8988T (cell line): ENCODE measurements around the gene ACOX3.
"Not testable (repeated sequence)": the region's sequence is repeated elsewhere in the genome, so short reads cannot be mapped to it uniquely, and the experiment has no call there.

Source experiments
- DNase-seq: peaks from one replicate; pipeline ENCODE4 v3.0.0; 2011

ACOX3 gene

DNA sequence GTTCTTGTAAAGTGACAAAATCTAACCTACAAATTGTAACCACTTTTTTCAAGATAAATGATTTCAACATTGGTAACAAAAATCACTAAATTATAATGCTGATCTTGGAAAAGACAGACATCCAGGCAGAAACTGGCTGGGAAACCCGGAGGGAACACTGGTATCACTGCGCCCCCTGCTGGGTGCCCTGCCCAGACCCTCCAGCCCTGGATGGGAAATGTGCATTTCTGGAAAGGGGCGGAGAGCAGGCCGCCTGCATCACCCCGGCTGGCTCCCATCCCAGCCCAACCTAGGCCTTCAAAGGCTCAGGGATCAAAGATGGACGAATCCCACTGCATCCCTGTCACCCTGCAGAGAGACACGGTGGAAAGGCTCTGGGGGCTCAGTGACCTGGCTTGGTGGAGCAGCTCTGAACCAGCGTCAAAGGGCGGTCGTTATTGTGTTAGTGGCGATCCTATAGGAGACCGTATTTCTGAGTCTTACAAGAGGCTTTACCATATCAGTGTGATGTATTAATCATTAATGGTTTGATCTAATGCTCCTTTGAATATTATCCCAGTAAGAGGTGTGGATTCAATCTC lies 37.3 kb downstream of the ACOX3 start:
- peak; percentile 92 for DNase-seq

DNA sequence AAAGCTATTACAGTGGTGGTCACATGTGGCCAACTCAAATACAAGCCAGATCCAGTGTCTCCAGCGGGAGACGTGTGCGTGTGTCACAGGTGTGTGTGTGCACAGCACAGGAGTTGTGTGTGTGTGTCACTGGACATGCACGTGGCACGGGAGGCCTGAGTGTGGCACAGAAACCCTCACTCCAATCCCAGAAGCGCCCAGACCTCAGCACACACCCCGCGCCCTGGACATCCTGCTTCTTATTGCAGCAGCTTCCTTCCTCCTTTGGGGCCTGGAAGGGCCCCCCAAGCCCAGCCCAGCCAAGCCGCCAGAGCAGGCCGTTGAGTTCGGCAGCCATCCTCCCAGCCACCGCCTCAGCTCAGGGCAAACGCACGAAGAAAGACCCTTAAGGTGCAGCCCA lies 37.9 kb downstream of the ACOX3 start:
- no peak for DNase-seq

DNA sequence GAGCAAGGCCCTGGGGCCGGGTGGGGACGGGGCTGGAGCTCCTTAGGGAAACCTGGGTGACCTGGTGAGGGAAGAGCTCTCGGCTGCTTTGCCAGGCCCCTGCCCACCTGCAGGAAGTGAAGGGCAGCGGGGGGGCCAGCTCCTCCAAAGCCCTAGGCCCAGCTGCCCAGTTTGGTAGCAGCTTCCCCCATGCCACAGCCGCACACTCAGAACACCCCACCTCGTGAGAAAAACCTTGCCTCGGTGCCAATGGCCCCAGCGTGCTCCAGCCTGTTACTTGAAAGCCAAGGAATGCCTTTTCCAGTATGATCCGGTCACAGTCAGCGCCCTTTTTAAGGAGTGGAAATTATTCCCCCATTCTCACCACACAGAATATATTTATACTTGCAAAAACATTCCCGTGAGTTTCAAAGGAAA lies 38.3 kb downstream of the ACOX3 start:
- DNase-seq = no peak

DNA sequence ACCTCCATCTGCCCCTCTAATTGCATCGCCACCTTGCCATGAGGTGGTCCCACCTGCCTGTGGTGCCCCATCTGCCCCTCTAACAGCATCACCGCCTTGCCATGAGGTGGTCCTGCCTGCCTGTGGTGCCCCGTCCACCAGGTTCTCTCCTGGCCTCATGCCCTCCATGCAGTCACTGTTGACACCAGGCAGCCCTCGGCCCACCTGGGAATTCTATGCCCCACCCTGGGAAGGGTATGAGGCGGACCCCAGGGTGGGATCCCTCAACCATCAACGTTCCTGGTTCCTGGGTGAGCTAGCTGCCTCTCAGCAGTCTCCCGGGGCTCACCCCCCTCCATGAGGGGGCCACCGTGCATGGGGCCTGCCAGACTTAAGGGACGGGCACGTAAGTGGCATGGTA lies 38.9 kb downstream of the ACOX3 start:
- no peak for DNase-seq

DNA sequence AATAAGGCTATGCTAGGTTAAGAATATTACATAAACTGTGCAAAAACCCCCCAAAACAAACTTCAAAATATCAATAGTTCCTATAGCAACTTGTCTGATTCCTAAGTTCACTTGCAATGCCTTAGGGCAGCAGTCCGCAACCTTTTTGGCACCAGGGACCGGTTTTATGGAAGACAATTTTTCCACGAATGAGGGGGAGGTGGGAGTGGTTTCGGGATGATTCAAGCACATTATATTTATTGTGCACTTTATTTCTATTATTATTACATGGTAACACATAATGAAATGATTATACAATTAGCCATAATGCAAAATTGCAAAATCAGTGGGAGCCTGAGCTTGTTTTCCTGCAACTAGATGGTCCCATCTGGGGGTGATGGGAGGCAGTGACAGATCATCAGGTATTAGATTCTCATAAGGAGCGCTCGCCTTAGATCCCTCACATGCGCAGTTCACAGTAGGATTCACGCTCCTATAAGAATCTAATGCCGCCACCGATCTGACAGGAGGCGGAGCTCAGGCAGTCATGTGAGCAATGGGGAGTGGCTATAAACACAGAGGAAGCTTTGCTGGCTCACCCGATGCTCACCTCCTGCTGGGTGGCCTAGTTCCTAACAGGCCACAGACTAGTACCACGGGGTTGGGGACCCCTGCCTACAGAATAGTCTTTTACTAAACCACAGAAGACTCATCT lies 39.7 kb downstream of the ACOX3 start:
- no peak for DNase-seq

DNA sequence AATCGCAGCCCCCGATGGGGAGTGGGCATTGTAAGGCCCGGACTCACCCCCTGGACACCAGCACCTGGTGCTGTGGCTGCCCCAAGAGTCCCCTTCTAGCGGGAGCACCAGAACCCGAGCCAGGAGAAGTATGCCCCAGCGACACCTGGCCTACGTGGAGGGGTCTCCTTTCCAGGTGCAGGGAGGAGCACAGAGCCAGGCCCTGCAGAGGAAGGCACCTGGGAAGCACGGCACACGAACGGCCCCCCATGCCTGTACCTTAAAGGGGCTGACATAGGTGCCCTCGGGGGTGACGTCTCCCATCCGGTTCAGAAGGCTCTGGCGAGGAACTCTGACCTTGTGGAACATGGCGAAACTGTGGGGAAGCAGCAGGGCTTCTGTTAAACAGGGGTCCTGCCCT lies 41.2 kb downstream of the ACOX3 start:
- no peak for DNase-seq

DNA sequence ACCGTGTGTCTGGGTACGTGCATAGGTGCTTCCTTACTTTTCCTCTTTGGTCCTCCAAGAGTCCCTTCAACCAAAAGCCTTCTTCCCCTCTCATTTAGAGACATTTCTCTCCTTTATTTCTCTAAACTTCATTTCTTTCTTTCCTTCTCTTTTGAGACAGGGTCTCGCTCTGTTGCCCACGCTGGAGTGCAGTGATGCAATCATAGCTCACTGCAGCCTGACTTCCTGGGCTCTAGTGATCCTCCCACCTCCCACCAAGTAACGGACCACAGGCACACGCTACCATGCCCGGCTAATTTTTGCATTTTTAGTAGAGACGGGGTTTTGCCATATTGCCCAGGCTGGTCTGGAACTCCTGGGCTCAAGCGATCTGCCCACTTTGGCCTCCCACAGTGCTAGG lies 42.2 kb downstream of the ACOX3 start:
- DNase-seq = no peak

DNA sequence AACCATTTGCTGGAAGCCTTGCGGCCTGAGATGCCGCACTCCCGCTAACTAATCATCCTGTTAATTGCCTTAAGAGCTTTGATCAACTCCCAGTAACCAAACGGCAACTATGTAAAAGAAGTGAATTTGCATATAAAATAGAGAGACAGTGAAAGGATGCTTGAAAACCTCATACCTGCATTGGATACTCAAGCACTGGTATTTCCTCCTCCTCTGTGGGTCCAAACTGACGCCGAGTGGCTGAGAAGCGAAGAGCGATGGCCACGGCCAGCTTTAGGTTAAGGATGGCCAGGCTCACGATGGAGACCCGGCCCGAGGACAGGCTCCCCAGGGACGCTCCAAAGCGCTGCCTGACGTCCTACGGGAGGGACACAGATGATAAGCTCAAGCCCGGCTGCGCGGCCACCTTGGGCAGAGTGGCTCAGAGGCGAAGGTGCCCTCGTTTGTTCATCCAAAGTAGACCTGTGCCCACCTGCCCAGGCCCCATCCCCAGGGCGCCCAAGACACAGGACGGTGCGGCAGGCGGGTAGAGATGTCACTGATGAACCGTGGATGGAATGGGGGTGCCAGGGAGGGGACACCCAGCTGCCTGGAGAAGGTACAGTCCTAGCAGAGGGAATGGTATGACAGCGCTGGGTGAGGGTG lies 43.6 kb downstream of the ACOX3 start:
- DNase-seq = no peak

DNA sequence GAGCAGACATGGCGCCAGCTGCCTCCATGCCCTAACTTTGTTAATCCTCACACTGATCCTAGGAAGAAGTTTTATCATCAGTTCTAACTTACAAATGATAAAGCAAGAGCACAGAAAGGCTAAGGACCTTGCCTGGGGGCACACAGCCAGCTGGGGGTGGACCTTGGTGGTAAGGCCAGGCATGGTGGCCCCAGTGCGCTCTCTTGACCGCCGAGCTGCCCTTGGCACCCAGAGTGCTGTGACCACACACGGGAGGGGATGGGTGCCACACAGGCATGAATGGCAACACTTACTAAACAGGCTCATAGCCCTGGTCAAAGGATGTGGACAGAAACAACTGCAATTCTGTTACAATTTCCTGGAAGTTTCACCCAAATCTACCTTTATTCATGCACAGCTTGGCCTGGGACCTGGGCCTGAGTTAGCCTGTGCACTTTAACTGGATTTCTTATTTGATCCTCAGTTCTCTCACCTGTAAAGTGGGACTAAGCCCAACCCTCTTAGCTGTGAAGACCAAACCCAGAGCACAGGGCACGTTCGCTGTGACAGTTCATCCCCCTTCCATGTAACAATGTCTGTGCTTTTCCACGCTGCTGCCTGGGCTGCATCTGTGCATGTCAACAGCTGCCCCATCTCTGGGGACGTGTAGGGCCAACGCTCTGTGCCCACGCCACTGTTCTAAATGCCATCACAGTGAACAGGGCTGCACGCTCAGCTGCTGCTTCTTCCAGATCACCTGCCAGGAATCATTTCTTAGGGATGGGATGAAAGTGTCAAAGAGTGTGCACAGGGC lies 44.8 kb downstream of the ACOX3 start:
- no peak for DNase-seq

DNA sequence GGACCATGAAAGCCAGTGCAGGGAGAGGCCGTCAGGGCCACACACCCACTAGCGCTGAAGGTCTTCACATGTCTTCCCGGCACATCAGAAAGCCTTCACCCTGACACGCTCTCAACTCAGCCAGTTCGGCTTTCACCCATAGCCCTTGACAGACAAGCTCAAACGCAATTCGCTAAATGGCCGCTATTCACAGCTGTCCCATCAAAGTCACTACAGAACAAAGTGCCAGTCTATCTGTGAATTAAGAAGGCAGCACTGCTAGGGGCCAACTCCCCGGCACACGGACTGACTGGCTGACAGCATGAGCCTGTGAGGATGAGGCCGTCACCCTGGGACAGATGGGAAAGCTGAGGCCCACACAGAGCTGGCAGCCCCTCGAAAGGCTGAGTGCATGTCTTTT lies 45.7 kb downstream of the ACOX3 start:
- DNase-seq = no peak

DNA sequence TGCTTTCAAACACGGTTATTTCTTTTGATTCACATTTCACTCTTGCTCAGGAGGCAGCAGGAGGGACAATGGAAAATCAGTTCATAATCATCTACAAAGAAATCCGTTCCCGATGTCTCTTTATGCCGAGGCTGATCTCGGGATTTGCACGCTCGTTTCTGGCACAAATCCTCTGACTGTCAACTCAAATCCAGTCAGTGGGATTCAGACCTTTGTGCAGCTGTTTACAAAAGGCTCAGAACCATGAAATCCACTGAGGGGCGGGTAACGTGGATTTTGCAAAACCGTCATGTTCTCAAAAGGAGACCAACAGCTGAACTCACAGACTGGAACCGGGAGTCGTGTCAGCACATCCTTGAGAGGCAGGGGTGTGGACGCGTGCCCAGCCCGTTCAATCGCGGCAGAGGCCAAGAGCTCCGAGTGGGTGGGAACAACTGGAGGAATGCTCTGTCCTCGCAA lies 46.4 kb downstream of the ACOX3 start:
- DNase-seq = no peak

DNA sequence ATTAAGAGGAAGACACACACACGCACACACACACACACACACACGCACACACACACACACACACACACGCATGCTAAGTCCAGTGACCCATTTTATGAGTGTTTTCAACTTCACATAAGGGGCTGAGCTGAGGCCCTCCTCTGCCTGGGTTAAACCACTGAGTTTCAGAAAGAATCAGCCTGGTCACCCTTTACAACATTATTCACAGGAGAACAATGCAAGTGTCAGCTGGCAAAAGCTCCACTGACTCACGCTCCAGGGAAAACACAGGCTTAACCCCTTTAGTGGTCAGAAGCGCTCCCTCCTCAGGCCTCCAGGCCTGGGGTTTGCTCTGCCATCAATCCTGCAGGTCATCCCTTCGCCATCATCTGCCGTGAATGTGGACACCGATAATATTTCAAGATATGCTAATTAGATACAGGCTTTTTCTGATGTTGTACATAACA lies 46.9 kb downstream of the ACOX3 start:
- peak; percentile 83 for DNase-seq

DNA sequence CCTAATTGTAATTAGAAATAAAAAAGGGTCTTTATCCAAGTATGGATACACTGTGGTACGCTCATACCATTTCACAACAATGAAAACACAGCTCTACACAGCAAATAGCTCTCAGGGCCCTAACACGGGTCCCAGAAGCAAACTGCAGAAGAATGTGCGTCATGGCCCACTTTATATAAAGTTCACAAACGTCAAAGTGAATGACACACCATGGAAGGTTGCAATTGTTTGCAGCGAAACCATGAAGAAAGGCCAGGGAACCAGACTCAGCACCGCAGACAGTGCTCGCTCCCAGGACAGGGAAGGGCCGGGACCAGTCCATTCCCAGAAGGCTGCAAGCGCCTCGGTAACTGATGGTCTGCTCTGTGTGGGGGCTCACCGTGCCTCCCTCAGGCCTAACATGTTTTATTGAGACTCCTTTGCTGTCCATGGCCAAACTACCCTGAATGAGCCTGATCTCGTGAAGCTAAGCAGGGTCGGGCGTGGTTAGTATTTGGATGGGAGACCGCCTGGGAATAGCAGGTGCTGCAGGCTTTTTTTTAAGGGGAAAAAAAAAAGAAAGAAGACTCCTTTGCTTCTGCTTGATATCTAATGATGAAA lies 47.8 kb downstream of the ACOX3 start:
- DNase-seq = no peak

DNA sequence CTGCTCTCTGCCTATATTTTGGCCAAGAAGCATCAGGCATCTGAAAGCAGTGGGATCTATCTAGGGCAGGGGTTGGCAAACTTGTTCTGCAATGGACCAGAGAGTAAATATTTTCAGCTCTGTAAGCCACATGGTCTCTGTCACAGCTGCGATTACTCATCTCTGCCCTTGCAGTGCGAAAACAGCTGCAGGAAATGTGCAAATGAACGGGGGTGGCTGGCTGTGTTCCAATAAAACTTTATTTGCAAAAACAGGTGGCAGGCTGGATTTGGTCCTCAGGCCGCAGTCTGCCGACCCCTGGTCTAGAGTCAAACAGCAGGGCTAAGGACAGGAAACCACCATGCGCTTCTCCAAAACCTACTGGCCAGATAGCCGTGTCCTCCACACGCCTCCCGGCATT lies 48.6 kb downstream of the ACOX3 start:
- no peak for DNase-seq

DNA sequence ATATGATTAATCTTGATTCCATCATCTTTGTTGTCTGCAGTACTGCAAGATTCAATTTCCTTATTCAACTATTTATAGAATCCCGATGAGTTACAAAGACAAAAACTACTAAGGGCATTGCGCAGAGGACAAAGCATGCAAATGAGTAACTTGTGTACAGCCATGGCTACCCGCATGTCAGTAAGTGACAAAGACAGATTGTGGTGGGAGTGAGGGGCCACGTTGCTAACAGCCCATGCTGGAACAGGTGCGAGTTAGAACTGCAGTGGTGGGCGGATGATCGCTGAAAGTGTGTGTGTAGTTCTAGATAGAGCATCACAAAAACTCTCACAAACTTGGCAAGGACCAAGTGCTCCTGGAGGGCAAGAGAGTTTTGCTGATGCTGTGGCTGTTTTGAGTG lies 49.5 kb downstream of the ACOX3 start:
- DNase-seq = no peak

DNA sequence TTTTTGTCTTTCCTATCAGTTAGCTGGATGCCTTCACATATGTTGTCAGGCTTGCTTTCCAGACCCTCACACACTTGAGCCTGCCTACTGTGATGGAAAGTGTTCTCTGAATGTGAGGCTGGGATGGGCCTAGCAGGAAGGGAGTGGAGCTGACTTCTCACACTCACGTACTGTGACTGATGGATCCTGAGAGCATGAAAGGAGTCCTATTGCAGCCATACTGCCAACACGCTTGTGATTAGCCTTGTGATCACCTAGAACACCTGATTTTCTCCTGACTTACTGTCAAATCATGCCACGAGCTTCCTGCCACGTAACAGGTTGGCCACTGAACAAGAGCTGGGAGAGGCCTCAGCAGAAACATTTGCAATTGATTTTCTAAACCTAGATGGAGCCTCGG lies 49.9 kb downstream of the ACOX3 start:
- DNase-seq = no peak

DNA sequence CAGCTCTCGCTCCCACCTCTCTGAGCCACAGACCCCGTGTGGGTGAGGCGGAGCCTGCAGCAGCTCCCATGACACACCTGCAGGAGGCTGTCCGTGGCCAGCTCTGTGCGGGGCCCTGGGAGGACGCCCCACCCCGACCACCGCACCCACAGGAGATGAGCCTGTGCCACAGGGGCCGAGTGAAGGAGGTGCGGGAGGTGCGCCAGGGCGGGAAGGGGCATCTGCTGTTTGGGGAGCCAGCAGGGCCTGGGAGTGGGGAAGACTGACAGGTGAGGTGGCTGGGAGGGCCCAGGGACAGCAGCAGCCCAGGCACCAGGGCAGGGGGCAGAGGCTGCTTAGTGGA lies 52.0 kb downstream of the ACOX3 start:
- DNase-seq = no peak

DNA sequence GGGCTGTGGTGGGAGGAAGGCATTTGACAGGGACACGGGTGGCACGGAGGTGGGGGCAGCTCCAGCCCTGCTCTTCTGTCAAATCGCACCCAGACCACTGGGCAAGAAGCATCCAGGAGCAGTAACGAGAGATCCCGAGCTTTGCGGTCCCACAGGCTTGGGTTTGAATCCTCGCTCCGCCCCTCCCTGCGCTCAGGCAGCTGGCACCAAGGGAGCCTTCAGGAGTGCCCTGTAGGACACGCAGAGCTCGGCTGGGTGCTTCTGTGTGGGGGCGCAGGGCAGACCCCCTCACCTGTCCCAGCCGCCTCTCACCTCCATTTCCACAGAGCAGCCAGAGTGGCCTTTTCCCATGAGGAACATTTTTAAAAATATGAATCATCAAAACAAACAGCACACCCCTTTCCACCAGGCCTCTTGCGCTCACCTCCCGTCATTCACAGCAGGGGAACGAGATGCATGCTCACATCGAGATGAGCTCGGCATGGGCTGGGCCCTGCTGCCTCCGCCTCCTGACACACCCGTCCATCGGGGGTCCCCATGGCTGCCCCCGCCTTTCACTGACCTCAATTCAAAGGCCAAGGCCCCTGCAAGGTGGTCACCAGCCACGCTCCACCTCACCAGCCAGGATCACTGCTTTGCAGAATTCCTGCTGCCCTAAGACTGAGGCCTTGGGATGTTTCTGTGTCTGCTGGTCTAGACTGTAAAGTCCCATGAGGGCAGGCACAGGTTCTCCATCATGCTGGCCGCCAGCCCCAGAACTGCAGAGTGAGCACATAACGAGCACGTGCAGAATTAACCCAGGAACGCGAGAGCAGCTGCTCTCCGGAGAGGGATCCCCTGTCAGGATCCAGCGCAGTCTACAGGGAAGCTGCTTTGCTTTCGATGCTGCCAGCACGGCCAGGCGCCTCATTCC lies 52.7 kb downstream of the ACOX3 start:
- DNase-seq = no peak

DNA sequence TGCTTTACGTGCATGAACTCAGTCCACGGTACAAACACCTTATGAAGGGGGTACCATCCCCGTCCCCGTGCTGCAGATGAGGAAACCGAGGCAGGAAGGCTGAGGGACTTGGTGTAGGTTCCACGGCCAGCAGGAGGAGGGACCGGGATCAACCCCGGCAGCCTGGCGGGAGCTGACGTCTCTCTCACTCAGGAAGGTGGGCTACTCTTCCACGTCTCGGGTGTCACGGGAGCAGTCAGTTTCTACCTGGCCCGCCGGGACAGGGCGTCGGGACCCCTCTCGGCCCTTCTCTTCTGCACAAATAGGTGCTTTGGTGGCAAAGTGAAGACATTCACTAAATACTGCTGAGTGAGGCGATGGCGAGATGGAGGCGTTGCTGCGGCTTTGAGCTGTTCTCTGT lies 53.3 kb downstream of the ACOX3 start:
- no peak for DNase-seq

DNA sequence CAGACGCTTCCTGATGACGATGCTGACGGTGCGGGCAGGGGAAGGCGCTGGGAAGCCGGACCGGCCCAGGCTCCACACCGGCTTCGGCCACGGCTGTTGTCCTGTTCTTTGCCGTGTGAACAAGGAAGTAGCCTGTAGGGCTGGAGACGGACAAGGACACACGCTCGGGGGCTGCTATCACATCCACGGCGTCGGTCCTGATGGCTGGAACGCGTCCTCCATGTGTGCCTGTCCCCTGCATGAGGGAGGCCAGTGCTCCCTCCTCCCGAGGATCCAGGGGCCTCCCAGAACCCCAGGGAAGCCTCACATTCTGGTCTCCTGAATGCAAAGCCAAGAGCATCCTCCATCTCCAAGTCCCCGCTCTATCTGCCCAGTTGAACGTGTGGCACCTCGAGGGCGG lies 53.8 kb downstream of the ACOX3 start:
- DNase-seq = no peak

DNA sequence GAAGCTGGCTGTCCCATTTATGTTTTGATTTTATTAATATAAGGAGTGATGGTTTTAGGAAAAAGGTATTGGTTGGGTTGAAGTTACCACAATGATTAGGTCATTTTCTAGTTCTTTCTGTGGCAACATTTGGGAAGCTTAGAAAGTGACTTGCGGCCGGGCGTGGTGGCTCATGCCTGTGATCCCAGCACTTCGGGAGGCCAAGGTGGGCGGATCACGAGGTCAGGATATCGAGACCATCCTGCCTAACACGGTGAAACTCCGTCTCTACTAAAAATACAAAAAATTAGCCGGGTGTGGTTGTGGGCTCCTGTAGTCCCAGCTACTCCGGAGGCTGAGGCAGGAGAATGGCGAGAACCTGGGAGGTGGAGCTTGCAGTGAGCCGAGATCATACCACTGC lies 54.4 kb downstream of the ACOX3 start:
- not testable (repeated sequence) for DNase-seq

DNA sequence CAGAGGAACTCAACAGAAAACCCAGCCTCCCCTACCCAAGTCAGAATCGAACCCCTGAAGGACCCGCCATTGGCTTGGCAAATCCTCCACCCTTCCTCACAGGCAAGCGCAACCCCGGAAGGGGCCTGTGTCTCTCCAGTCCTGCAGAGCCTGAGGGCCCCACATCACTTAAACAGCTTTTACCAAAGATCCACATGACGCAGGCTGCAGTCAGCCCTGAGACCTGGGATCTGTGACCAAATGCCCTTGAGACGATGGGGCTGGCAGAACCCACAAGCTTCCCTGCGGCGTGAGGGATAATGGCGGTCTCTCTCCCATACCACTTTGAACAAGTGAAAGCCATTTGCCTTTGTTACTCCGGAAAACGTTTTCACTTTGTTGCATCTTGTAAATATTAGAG lies 54.9 kb downstream of the ACOX3 start:
- DNase-seq = no peak
